Caco-2 (cell line): ENCODE data around the gene ELOVL2. TPM values are rescaled to one million over a fixed set of nuclear protein-coding genes. Genes with fewer than 3 reads are reported as not detected.

ENCODE experiments used
- BruUV-seq: library from RNA; stranded (reverse); fragments of 400-500 nt; replicated peaks from 2 replicates; lab custom pipeline; 2021; lab: Mats Ljungman, UMichigan
- CTCF ChIA-PET: fragments of 300-600 bp; sonication (Branson Sonifier 250); formaldehyde crosslinking; loops from one replicate; lab custom pipeline; 2022; ENCODE audit warnings: antibody characterized with exemption; lab: Charles Lee
- POLR2A ChIA-PET: fragments of 300-600 bp; sonication (Branson Sonifier 250); formaldehyde crosslinking; loops from one replicate; lab custom pipeline; 2022; ENCODE audit warnings: antibody characterized with exemption; lab: Charles Lee
- DNase-seq, 2 experiments: peaks; one replicate each; pipeline versions ENCODE4 v3.0.0 to v3.0.0-alpha.2; 2020 to 2022
- H3K27me3 ChIP-seq: replicated peaks from 2 replicates; pipeline ENCODE4 v1.6.0; 2011; ENCODE audit warnings: low read length; ENCODE audit not compliant: control insufficient read depth, insufficient read depth
- H3K36me3 ChIP-seq: 2 replicates; pipeline ENCODE4 v1.5.1; 2011; ENCODE audit warnings: low read length; ENCODE audit not compliant: control insufficient read depth, insufficient read depth
- H3K4me1 ChIP-seq: fragments of 250-450 bp; sonication (Bioruptor Pico); 2 replicates; pipeline ENCODE4 v1.5.1; 2020; ENCODE audit warnings: mild to moderate bottlenecking
- H3K4me3 ChIP-seq: 2 replicates; pipeline ENCODE4 v1.5.1; 2011; ENCODE audit warnings: low read depth, mild to moderate bottlenecking, control low read depth, low read length
- H3K9me3 ChIP-seq: fragments of 250-450 bp; sonication (Bioruptor Pico); 2 replicates; pipeline ENCODE4 v1.5.1; 2020; ENCODE audit warnings: mild to moderate bottlenecking, moderate library complexity
- H3K27ac Mint-ChIP-seq: one replicate; pipeline ENCODE4 v1.8.0; 2022; ENCODE audit warnings: mixed read lengths; ENCODE audit not compliant: unreplicated experiment
- H3K27me3 Mint-ChIP-seq: one replicate; pipeline ENCODE4 v1.8.0; 2022; ENCODE audit warnings: mixed read lengths; ENCODE audit not compliant: insufficient read depth, unreplicated experiment
- H3K36me3 Mint-ChIP-seq: one replicate; pipeline ENCODE4 v1.8.0; 2022; ENCODE audit warnings: mild to moderate bottlenecking, mixed read lengths; ENCODE audit not compliant: insufficient read depth, unreplicated experiment
- H3K4me1 Mint-ChIP-seq: one replicate; pipeline ENCODE4 v1.8.0; 2022; ENCODE audit warnings: low read depth, mixed read lengths; ENCODE audit not compliant: unreplicated experiment
- H3K4me3 Mint-ChIP-seq: one replicate; pipeline ENCODE4 v1.8.0; 2022; ENCODE audit warnings: mild to moderate bottlenecking, moderate library complexity, mixed read lengths; ENCODE audit not compliant: unreplicated experiment
- H3K9me3 Mint-ChIP-seq: one replicate; pipeline ENCODE4 v1.8.0; 2022; ENCODE audit warnings: mixed read lengths; ENCODE audit not compliant: unreplicated experiment
- CTCF ChIP-seq, 2 experiments: fragments of 200-600 bp in 1 of 2; IDR thresholded peaks; 1 replicate in 1 of 2; 2 replicates in 1 of 2; pipeline versions ENCODE4 v1.5.1 to v1.8.0; 2011 to 2022; ENCODE audit warnings: antibody characterized with exemption in 1 of 2, control low read depth in 1 of 2, inconsistent platforms in 1 of 2, low read depth in 1 of 2, low read length in 1 of 2, mild to moderate bottlenecking in 1 of 2, moderate library complexity in 1 of 2; ENCODE audit not compliant: insufficient read depth in 1 of 2, severe bottlenecking in 1 of 2, unreplicated experiment in 1 of 2
- intact Hi-C: fragments of 100-400 bp; cut with micrococcal nuclease; formaldehyde crosslinking; loops from one replicate; pipeline ENCODE4 v1.10.0; 2022; ENCODE audit not compliant: unreplicated experiment
- total RNA-seq: library from RNA; stranded (reverse); gene quantifications from 2 replicates; pipeline ENCODE4 v1.2.3, GENCODE V29; 2022

ELOVL2 gene
- total RNA-seq, 1 experiment from 2014 or later = not detected

- Mint-ChIP-seq H3K4me3 (no peak overlapping the region), H3K27ac (no peak overlapping the region), H3K27me3 (peaks cover 2% of the 10 kb centered on the region), H3K9me3 (no peaks in the 10 kb centered on the region), H3K36me3 (no peaks in the 10 kb centered on the region), H3K4me1 (peaks cover 8% of the 10 kb centered on the region)
- Histone ChIP-seq H3K36me3 (no peaks in the 10 kb centered on the region), H3K9me3 (no peaks in the 10 kb centered on the region), H3K4me1 (peaks cover 7% of the 10 kb centered on the region), H3K27me3 (no peaks in the 10 kb centered on the region), H3K4me3 (no peak overlapping the region)
- DNase-seq = peak in 1 of 2 experiments; percentile 49
- intact Hi-C loops = loop anchor here (1.0 to 5.0 kb wide), 3 partner anchors 118 to 624 kb away; no protein-coding TSS in a partner anchor
- CTCF ChIA-PET = interaction anchor here (0.6 to 2.9 kb wide), 6 partner anchors 69 to 624 kb away, joined by 3 to 53 read pairs (median 6); no protein-coding TSS in a partner anchor
- TF ChIP-seq CTCF (IDR thresholded peaks at IDR 0.05; ENCODE audit: insufficient read depth in 1 of 2, low read depth in 1 of 2, low read length in 1 of 2, severe bottlenecking in 1 of 2, unreplicated experiment in 1 of 2) = peak; percentile 68 to 72
- POLR2A ChIA-PET = no interaction called here
- BruUV-seq = no TSS peak
Observed at GRCh38 chr6:10951675-10952282, 92.3 kb downstream of the ELOVL2 start.

GRCh38 chr6:10949579-10950490 lies 94.3 kb downstream of the ELOVL2 start:
- CTCF ChIA-PET = no interaction called here

More at GRCh38 chr6:10949579-10950490, 94.3 kb downstream of the ELOVL2 start:
- peaks cover 11% of the 10 kb centered on the region for H3K4me1 Mint-ChIP-seq
- Histone ChIP-seq H3K27me3 (no peaks in the 10 kb centered on the region), H3K4me3 (no peak overlapping the region), H3K36me3 (no peaks in the 10 kb centered on the region), H3K9me3 (no peaks in the 10 kb centered on the region), H3K4me1 (peaks cover 7% of the 10 kb centered on the region)
- TF ChIP-seq CTCF (IDR thresholded peaks at IDR 0.05; ENCODE audit: insufficient read depth in 1 of 2, low read depth in 1 of 2, low read length in 1 of 2, severe bottlenecking in 1 of 2, unreplicated experiment in 1 of 2) = no peak
- H3K9me3 Mint-ChIP-seq = no peaks in the 10 kb centered on the region
- DNase-seq = no peak
- POLR2A ChIA-PET = interaction anchor here (0.6 kb wide), 1 partner anchor 155 kb away, joined by 7 read pairs; no protein-coding TSS in a partner anchor
- H3K36me3 Mint-ChIP-seq = no peaks in the 10 kb centered on the region
- BruUV-seq = no TSS peak
- H3K27me3 Mint-ChIP-seq = peaks cover 2% of the 10 kb centered on the region
- no peak overlapping the region for H3K4me3 Mint-ChIP-seq
- H3K27ac Mint-ChIP-seq = no peak overlapping the region
- intact Hi-C loops = loop anchor here (5.0 kb wide), 1 partner anchor 192 kb away; no protein-coding TSS in a partner anchor
